ENCODE measurements around the gene DNAJA4. TPM values are rescaled to one million over a fixed set of nuclear protein-coding genes. Genes with fewer than 3 reads are reported as not detected.

DNAJA4 gene
- total and polyA plus RNA-seq, 7 donors: 7.4 to 26.1 (median 16.8) TPM

DNA sequence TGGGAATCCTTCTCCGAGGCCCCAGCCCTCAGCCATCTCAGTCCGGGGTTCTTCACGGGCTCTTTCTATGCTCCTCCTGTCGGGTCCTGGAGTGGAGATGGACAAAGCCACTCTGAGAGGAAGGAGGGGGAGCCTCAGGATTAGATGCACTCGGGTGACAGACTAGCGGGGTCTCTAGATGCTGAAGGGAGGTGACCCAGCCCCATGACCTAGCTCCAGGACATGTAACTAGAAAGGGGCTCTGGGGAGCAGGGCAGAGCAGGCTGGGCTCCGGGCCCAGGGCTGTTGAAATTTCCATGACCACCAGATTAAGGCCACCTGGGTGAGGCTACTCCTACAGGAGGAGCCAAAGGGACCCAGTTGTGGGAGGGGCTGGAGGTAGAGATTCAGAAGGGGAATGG is 49.8 kb downstream of the DNAJA4 start:
- no peaks in the 10 kb centered on the region for H3K27me3 ChIP-seq
- intact Hi-C loops (cut with DNase I): no loop called here
- H3K9me3 ChIP-seq: no peaks in the 10 kb centered on the region
- H3K4me1 ChIP-seq: no peaks in the 10 kb centered on the region
- H3K27ac ChIP-seq: no peak overlapping the region
- no peaks in the 10 kb centered on the region for H3K36me3 ChIP-seq
- DNase-seq: peak; percentile 56
- no peak overlapping the region for H3K4me3 ChIP-seq
- WGBS, 2 donors: 92 to 93% methylated on average over 7 of the region's 7 CpGs
- TF ChIP-seq POLR2AphosphoS5 (IDR thresholded peaks at IDR 0.05) (no peak), POLR2A (IDR thresholded peaks at IDR 0.05) (no peak), EP300 (IDR thresholded peaks at IDR 0.05) (no peak), CTCF (IDR thresholded peaks at IDR 0.05) (no peak)

DNA sequence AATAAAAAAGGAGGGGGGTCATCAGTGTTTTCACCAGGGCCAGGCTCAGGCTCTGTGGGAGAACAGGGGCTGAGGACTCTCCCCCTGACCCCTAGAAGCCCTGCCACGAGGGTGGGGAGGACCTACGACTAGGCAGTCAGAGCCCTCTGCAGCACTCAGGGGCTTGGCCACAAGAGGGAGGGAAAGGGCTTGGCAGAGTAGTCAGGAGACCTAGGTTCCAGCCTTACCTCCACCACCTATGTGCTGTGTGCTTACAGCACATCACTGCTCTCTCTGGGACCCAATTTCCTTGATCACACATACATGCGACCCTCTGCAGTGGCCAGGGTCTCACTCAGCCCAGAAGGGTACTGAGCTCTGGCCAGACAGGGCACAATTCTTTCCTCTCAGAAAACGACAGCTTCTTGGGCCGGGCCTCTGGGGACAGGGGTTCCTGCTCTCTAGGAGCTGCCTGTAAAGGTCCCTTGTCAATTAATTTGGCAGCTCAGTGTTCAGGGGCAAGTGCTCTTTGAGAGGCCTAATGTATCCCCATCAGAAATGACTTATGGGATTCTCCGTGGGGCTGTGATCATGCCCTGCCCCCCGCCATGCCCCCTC is 51.4 kb downstream of the DNAJA4 start:
- WGBS, 2 donors: 57 to 72% methylated on average over 7 of the region's 7 CpGs
- TF ChIP-seq POLR2AphosphoS5 (IDR thresholded peaks at IDR 0.05) (no peak), POLR2A (IDR thresholded peaks at IDR 0.05) (no peak), EP300 (IDR thresholded peaks at IDR 0.05) (no peak), CTCF (IDR thresholded peaks at IDR 0.05) (no peak)
- no peaks in the 10 kb centered on the region for H3K27me3 ChIP-seq
- H3K36me3 ChIP-seq: no peaks in the 10 kb centered on the region
- H3K4me1 ChIP-seq: no peaks in the 10 kb centered on the region
- DNase-seq: peak; percentile 50
- no peaks in the 10 kb centered on the region for H3K9me3 ChIP-seq
- intact Hi-C loops (cut with DNase I): no loop called here
- no peak overlapping the region for H3K4me3 ChIP-seq
- no peak overlapping the region for H3K27ac ChIP-seq

GRCh38 chr15:78316283-78317083 is 52.1 kb downstream of the DNAJA4 start:
- DNase-seq: peak; percentile 55
- H3K36me3 ChIP-seq: no peaks in the 10 kb centered on the region
- H3K27ac ChIP-seq: no peak overlapping the region
- WGBS, 2 donors: 23 to 62% methylated on average over 17 of the region's 17 CpGs
- no peaks in the 10 kb centered on the region for H3K9me3 ChIP-seq
- intact Hi-C loops (cut with DNase I): no loop called here
- H3K27me3 ChIP-seq: no peaks in the 10 kb centered on the region
- no peak overlapping the region for H3K4me3 ChIP-seq
- no peaks in the 10 kb centered on the region for H3K4me1 ChIP-seq
- no peak for TF ChIP-seq CTCF (IDR thresholded peaks at IDR 0.05)
- TF ChIP-seq POLR2AphosphoS5 (IDR thresholded peaks at IDR 0.05): no peak
- TF ChIP-seq POLR2A (IDR thresholded peaks at IDR 0.05): no peak
- no peak for TF ChIP-seq EP300 (IDR thresholded peaks at IDR 0.05)

GRCh38 chr15:78317145-78317836 is 52.9 kb downstream of the DNAJA4 start:
- no peaks in the 10 kb centered on the region for H3K4me1 ChIP-seq
- no peak overlapping the region for H3K27ac ChIP-seq
- WGBS, 2 donors: 24 to 73% methylated on average over 8 of the region's 8 CpGs
- no peak for TF ChIP-seq POLR2AphosphoS5 (IDR thresholded peaks at IDR 0.05)
- no peak for TF ChIP-seq POLR2A (IDR thresholded peaks at IDR 0.05)
- TF ChIP-seq CTCF (IDR thresholded peaks at IDR 0.05): no peak
- no peak for TF ChIP-seq EP300 (IDR thresholded peaks at IDR 0.05)
- no peak overlapping the region for H3K4me3 ChIP-seq
- DNase-seq: peak; percentile 41
- intact Hi-C loops (cut with DNase I): no loop called here
- H3K9me3 ChIP-seq: no peaks in the 10 kb centered on the region
- H3K36me3 ChIP-seq: no peaks in the 10 kb centered on the region
- H3K27me3 ChIP-seq: no peaks in the 10 kb centered on the region

Measured in sigmoid colon (tissue), 7 donors.